ENCODE data around the gene LHCGR.

GRCh38 chr2:48712151-48712550, 43.4 kb downstream of the LHCGR start:
- TF ChIP-seq CTCF (IDR thresholded peaks at IDR 0.05; ENCODE audit: poor library complexity, severe bottlenecking) (no peak), SMC3 (conservative IDR thresholded peaks at IDR 0.05; ENCODE audit: poor library complexity) (no peak), MXI1 (conservative IDR thresholded peaks at IDR 0.05; ENCODE audit: poor library complexity, severe bottlenecking) (no peak), POLR2AphosphoS5 (IDR thresholded peaks at IDR 0.05) (no peak), EZH2 (IDR thresholded peaks at IDR 0.05; ENCODE audit: borderline replicate concordance, insufficient read depth, low read length, poor library complexity, severe bottlenecking) (no peak)

All from neural cell (in vitro differentiated cells).